Activated CD4-positive, CD25-positive, alpha-beta regulatory T cell treated with anti-CD3 and anti-CD28 coated beads, Interleukin-2, amount 50 U/mL, for 16 hours (primary cell): ENCODE results near the gene USP19.

Experiments used
- DNase-seq: peaks from one replicate; pipeline ENCODE4 v3.0.0-alpha.2; 2020; ENCODE audit warnings: low read depth, low spot score

The USP19 gene

DNA sequence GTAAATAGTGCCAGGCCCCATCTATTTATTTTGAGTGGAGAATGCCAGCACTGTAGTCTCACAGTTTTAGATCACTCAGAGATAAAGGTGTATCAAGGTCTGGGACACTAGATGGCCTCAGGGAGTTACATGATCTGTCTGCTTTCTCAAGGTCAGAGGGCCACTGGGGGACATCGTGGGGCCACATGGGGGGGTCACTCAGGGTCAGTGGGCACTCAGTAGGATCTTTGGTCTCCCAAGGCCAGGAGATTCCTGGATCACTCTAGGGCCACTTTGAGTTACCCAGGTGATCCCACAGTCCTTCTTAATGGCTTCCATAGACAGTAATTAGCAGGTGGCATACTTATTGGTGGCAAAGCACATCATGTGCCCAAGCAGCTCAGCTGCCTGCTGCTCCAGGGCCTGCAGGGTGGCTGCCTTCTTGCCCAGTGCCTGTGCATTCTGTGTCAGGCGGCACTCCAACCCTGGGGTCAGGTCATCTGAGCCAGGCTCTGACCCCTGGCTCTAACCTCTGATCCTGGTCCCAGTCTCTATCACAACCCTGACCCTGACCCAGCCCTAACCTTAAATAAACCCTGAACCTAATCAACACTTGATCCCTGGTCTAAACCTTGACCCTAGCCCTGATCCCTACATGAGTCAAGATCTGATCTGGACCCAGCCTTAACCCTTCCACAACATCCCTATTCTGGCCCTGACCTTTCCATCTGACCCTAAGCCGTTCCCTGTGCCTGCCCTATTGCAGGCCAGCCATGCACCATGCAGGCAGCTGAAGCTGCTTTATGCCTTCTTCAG is 14.0 kb upstream of the USP19 start:
- no peak for DNase-seq

DNA sequence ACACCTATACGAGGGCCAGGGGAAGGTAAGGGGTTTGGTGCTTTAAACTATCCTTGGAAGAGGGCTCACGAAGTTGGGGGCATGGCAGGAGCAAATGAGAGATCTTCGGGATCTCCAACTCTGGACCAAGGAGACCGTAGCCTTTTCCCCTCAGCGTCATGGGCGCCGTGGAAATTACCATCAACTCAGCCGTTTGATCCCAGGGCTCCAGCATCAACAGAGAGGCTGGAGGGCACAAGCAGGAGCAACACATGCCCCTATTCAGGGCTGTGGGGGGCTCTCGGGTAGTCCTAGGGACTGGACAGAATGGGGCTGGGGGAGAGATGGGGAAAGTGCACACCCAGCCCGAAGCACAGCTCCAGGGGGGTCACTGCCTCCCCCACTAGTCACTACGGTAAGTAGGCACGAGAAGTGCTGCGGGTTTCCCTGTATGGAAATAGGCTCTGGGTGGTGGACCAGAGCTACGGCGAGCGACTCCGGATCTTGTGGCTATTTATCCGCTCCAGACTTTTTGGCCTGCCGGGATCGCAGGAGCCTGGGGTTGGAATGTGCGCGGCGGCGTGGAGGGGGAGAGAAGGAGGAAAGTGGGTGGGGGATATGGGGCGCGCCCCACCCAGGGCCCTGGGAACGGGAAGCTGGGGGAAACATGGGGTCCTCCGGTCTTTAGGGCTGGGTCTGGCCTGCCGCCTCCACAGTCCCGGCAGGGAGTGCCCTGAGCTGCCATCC is 12.8 kb upstream of the USP19 start:
- DNase-seq = no peak

DNA sequence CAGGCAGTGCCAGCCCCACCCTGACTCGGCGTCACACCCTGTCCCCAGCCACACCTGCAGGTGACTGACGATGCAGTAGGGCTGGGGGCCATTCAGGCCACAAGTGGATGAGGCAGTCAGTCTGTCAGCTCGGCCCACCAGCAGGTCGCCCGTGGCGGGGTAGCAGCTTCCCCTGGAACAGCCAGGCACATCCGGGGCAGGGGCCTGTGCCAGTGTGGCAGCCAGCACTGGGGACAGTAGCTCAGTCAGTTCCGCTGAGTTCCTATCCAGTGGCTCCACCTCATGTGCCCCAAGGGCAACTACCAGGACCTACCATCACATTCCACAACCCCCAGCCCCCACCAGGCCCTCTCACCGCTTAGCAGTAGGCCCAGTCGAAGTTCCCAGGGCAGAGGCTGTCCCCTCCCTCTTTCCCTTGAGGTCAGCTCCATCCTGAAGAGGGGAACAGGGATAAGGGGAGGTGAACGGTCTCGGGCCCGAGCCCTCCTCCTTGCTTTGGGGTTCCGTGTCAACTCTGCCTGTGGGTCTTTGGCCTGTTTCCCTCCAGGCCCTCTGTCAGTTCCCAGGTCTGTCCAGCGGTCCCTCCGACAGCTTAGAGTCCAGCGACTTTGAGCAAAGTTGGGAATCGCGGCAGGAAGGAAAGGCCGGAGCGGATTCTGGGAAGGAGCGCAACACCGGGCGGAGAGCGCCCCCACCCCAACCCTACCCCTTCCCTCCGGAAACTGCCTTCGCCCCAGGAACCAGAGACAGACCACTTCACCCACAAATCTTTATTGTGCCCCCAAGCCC is 12.0 kb upstream of the USP19 start, which contains the start of gene LAMB2:
LAMB2 (minus strand) TSS at position 614 of the 789 bp plus-strand sequence; CDS start at position 431, 183 bp downstream.
- no peak for DNase-seq

DNA sequence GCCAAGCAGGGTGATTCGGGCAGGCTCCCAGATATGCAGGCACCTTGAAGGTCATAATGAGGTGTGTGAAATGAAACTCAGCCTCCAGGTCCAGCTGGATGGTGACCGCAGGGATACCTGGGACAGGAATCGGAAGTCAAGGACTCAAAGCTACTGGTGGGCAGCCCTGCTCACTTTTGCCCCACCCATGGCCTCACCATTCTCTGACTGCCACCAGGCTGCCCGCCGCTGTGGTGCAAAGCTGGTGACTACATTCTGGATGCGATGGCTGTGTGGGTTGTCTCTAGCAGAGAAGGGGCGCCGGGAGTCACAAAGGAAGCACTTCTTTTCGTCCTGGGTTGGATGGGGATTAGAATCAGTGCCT is 11.4 kb upstream of the USP19 start:
- DNase-seq = no peak

DNA sequence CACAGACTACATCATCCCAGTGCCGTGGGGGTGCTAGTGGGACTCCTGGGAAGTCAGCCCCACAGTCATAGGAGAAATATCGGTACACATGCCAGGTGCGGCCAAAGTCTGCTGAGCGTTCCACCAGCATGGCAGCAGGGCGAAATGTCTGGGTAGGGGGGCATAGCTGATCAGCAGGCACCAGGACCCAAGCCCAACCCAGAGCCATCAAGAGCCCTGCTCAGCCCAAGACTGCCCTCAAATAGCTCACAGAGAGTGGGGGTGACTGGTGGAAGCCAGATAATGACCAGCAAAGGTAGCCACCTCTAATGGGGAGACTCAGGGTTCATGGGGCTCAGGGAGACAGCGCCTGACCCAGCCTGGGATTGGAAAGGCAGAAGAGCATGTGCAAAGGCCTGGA is 11.0 kb upstream of the USP19 start:
- no peak for DNase-seq

DNA sequence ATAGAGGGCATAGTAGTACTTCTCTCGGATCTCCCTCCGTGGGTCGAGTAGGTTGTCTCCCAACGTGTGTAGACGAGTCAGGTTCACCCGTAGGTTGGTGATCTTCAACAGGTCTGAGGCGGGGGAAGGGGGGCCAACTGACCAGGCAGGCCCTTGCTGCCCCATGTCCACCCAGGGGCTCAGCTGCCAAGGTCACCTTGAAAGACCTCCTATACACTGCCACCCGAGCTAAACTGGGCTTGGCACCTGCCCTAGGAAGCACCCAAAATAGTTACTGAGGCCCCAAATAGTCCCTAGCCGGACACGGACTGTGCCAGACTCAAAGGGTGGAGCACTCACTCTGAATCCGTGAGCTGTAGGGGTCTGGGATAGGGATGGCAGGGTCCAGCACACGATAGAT is 10.4 kb upstream of the USP19 start:
- no peak for DNase-seq

DNA sequence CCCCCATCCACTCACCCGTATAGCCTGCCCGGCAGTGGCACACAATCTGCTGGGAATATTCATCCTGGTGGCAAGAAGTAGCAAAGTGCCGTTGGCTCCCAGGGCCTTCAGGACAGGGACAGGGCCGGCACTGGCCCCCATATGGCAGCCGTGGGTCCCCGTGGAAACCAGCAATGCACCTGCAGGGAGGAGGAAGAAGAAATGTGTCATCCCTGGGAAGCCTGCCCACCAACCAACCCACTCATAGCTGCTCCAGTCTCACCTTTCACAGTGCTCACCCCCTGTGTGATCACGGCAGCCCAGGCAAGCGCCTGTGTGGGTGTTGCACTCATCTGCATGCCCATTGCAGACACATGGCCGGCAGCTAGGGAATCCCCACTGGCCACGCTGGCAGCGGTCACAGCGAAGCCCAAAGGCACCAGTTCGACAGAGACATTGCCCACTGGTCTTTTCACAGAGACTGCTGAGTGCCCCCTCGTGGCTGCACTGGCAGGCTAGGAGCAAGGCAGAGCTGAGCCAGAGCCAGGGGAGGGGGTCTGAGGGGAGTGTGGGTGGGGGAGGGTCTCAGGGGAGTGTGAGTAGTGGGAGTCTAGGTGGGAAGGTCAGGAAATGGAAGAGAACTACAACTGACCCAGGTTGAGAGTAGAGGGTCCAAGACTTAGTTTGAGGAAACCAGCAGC is 4.5 kb upstream of the USP19 start:
- DNase-seq = no peak

DNA sequence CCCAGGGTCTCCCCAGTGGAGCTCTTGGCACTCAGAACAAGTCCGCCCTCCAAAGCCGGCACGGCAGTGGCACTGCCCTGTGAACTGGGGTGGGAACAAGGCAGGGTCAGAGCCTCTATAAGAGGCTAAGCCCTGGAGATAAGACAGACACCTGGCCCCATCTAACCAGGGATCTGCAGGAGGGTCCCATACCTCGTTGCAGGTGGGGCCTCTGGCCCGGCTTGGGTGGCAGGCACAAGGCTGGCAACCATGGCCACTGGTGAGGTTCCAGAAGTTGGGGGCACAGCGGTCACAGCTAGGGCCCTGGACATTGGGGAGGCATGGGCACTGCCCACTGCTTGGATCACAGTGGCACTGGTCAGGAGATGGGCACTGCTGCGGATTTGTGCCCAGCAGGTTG is 3.6 kb upstream of the USP19 start:
- DNase-seq = no peak

DNA sequence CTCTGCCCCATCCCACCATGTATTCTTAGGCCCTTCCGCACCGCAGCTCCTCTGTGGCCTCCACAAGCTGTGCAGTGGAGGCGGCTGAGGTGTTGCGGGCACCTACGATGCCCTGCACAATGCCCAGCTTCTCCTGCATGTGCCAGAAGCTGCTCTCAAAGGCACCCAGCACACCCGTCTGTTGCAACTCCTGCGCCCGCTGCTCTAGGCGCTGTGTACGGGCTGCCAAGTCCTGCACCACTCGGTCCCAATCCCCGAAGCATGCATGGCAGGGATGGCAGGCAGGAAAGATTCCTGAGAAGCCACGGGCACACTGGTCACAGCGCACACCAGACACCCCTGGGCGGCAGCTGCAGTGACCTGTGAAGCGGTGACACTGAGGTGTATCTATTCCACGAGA is 3.1 kb upstream of the USP19 start:
- no peak for DNase-seq

DNA sequence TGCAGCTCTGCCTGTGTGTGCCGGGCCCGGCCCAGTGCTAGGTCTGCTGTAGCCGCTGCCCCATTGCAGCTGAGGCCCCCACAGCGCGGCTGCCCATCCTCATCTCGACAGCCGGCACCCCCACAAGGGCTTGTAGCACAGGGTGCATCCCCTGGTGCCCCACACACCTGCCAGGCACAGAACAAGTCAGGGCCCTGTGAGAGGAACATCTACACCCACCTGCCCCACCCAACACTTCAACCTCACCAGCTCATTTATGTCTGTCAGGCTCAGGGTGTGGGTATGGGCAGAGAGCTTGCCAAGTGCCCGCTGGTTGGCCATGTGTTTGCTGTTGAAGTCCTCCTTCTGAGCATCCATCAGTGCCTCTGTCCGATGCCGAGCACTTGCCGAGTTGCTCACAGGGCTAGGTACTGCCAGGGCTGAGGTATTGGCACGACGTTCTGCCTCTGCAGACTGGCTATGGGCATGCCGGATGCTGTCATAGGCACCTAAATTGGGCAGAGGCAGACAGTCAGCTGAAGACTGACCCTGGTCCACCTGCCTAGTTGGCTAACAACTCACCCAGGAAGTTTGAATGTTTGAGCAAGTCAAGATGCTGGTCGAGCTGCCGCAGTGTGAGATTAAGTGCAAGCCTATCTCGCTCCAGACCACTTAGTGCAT is 2.4 kb upstream of the USP19 start:
- DNase-seq = no peak

DNA sequence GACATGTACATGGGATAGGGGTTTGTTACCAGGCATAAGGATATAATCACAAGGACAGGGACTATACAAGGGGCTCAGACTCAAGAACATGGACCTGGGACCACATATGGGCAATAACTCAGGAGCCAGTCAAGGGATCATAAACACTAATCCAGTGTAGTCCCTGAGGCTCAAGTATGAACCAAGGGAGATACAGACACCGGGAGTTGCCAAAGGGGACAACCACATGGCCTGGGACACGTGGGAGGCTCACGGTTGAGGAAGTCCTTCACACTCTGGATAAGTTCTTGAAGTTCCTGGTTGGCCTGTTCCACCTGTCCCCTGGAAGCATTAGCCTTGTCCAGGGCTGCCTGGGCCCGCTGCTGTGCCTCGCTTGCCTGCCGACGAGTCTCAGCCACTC is 1.8 kb upstream of the USP19 start:
- DNase-seq = no peak

DNA sequence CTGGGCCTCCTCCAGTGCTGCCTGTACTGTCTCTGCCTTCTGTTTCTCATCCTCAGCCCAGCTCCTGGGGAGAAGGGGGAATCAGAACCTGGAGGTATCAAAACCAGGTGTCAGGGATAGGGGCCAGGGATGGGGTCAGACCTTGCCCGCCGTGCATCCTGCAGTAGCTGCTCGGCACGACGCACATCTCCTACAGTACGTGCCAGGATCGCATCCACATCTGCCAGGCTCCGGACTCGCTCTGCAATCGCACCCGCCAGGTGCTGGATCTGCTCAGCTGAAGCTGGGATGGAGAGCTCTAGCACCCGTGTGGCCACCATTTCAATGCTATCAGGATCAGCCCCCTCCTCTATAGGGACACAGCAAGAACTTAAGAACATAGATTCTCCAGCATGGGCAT is 1.4 kb upstream of the USP19 start:
- DNase-seq = no peak

DNA sequence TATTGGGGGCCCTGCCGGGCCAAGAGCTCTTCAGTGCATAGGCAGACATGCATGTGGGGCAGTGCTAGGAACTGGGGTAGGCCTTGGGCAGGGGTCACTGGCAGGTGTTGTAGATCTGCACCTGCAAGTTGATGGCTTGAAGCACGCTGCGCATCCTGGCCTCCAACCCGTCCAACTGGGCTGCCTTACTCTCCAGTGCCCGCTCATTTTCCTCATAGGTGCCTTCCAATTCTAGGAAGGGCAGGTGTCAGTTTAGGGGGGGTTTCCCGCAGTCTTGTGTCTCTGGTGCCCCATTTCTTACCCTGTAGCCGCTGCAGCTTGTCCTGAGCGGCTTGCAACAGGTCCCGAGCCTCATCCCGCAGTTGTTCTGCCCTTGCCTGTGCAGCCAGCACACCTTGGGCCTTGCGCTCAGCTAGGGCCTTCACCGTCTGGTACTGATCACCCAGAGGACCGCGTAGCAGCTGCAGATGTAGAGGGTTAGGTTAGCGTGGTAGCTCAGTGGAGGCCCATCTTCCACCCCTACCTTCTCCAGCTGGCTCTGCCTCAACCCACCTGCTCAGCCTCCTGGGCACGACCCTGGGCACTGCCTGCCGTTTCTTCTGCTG is 611 bp upstream of the USP19 start:
- DNase-seq = no peak

DNA sequence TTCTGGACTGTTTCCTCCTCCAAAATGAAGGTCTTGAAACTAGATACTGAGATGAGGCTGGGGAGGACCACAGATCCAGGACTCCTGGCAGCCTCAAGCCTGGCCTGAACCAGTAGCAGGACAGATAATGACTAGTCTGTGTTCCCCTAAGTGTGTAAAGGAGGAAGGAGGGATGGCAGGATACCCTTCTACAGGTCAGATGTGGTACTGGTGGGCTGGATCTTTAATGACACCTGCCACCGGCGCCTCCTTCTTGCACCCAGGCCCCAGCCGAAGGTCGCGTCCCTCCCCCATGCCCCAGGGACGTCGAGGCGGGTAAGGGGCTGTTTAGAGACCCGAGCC is 556 bp downstream of the USP19 start:
- no peak for DNase-seq

DNA sequence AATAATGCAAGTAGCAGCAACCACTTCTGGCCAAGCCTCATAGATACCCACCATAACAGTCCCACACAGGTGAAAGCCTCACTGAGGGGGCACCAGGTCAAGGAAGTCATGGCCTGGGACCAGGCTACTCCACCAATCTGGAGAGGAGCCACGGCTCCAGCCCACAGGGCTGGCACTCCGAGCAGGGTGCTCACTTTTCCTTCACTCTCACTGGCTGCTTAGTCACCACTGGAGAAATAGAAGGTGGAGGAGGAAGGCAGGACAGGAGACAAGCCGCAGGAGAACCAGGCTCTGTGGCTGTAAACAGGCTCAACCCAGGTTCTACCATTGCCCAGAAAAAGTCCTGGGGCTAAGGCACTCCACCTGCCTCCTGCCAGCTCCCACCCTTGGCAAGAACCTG is 1.2 kb downstream of the USP19 start:
- no peak for DNase-seq

DNA sequence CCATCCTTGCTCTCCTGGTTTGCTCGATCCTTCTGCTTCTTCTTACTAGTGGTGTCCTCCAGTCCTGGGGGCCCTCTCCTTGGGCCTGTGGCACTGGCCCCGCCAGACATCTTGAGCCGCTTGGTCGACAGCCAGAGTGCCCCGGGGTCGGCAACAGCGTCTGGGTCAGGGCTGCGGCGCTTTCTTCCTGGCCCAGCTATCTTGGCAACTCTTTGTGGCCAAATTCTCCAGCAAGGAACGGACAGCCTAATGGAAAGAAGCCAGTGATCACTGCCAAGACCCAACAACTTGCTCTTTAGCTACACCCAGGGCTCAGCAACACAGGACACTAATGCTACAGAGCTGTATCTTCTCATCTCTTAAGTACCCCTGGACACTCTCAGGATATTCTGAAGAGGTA is 1.6 kb downstream of the USP19 start:
- DNase-seq = no peak

DNA sequence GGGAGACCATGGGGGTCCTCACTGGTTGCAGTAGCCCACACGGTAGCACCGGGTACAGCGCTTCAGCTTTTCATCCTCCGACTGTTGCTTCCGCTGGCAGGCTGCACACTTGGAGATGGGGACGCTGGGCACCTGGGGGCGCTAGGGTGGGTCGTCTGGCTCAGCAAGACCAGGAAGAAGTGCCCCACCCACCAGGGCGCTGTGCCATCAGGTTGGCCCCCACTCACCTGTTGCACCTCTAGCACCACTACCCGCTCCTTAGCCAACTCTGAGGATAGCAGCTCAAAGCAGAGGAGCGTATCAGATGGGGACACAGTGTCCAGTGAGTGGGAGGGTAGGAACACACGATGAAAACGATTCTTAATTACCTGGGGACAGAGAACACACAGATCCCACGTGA is 8.4 kb downstream of the USP19 start:
- DNase-seq = no peak

DNA sequence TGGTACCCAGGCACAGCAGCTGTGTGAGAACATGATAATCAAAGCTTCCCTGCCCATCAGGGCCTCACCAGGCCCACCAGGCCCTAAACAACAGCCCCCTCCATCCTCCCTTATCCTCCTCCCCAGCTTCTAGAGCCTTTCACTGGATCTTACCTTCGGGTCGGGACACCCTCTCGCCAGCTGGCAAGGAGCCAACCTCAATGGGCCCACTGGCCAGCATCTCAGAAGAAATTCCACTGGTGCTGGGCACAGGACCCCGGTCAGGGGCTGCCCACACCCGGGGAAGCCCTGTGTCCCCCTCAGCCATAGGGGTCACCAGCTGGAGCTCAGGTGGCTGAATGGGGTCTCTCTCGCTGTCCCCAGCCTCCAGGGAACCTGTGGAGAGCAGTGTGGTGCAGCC is 9.3 kb downstream of the USP19 start:
- DNase-seq = no peak

DNA sequence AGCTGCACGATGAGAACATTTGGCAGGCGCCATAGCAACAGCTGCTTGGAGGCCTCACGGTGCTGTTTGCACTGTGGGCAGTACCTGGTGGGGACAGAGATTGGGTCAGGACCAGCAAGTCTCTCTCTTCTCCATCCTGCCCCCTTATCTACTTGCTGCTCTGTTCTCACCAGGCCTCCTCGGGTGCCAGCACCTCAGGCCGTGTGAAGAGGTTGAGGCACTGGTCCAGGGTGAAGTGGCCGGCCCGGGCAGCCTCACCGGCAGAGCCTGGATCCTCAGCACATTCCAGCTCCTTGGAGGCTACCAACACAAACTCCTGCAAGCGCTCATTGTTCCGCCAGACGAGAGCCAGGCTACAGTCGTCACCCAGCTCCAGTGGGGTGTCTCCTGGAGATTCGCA is 9.8 kb downstream of the USP19 start:
- DNase-seq = no peak

DNA sequence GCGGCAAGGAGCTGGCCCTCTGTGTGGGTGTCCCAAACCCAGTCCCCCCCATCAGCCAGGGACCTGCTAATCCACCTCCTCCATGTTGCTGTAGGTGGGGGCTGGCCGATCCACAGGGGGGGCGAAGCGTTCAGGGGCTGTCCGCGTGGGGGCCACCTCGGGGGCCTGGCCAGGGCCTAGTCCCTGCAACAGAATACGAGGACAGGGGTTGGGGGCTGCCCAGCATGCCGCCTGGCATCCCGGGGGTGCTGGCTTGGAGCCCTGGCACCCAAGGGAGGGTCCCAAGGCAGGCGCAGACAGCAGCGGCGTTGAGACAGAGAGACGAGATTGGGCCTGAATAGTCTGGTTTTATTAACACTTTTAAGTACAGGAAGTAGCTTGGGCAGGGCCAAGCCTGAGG is 12.3 kb downstream of the USP19 start:
- DNase-seq = no peak
